OCI-LY3 (cell line): ENCODE measurements around the gene F13A1.

Experiments used
- H2AFZ ChIP-seq: fragments of 200-600, 300-600 bp; shearing (Covaris generic); 2 replicates; pipeline ENCODE4 v1.6.0; 2014; ENCODE audit warnings: antibody characterized with exemption, low read depth, low read length
- H3K27ac ChIP-seq: fragments of 200-600, 300-600 bp; sonication (generic); 2 replicates; pipeline ENCODE4 v1.5.1; 2014; ENCODE audit warnings: mild to moderate bottlenecking, low read length, moderate library complexity, mixed read lengths
- H3K27me3 ChIP-seq: fragments of 200-600, 300-600 bp; sonication (generic); 2 replicates; pipeline ENCODE4 v1.6.1; 2014; ENCODE audit warnings: low read depth, low read length, mixed read lengths
- H3K36me3 ChIP-seq: fragments of 200-600, 300-600 bp; sonication (generic); replicated peaks from 2 replicates; pipeline ENCODE3; 2014; ENCODE audit warnings: low read depth, low read length, mixed read lengths
- H3K4me1 ChIP-seq: fragments of 300-600, 200-600 bp; sonication (generic); 2 replicates; pipeline ENCODE4 v1.6.1; 2014; ENCODE audit warnings: low read length, mixed read lengths
- H3K4me2 ChIP-seq: fragments of 200-600, 300-600 bp; sonication (generic); 2 replicates; pipeline ENCODE4 v1.6.1; 2014; ENCODE audit warnings: low read length, mixed read lengths
- H3K4me3 ChIP-seq: fragments of 300-600, 200-600 bp; sonication (generic); 2 replicates; pipeline ENCODE4 v1.5.1; 2014; ENCODE audit warnings: antibody characterized with exemption, mild to moderate bottlenecking, low read length, moderate library complexity
- H3K79me2 ChIP-seq: fragments of 300-600, 200-600 bp; shearing (Covaris generic); 2 replicates; pipeline ENCODE4 v1.6.1; 2014; ENCODE audit warnings: mild to moderate bottlenecking, low read length, mixed read lengths
- H3K9ac ChIP-seq: fragments of 300-600, 200-600 bp; shearing (Covaris generic); 2 replicates; pipeline ENCODE4 v1.6.0; 2014; ENCODE audit warnings: mild to moderate bottlenecking, low read length, moderate library complexity
- H3K9me3 ChIP-seq: fragments of 200-600, 300-600 bp; shearing (Covaris generic); 2 replicates; pipeline ENCODE4 v1.6.1; 2014; ENCODE audit warnings: low read length, mixed read lengths; ENCODE audit not compliant: insufficient read depth
- H4K20me1 ChIP-seq: fragments of 200-600, 300-600 bp; sonication (generic); 2 replicates; pipeline ENCODE4 v1.6.1; 2016; ENCODE audit warnings: low read length, mixed read lengths; ENCODE audit not compliant: insufficient read depth
- CTCF ChIP-seq: fragments of 200-600, 300-600 bp; sonication (generic); IDR thresholded peaks from 2 replicates; pipeline ENCODE4 v1.5.1; 2014; ENCODE audit warnings: antibody characterized with exemption, low read length, low read depth
- EZH2phosphoT487 ChIP-seq: fragments of 200-600 bp; shearing (Covaris generic); IDR thresholded peaks from 2 replicates; pipeline ENCODE4 v1.6.1; 2018; ENCODE audit warnings: antibody characterized with exemption, mixed run types, low read depth

F13A1 gene

GRCh38 chr6:6178795-6179194 is 141.7 kb downstream of the F13A1 start:
- H3K4me1 ChIP-seq = no peaks in the 10 kb centered on the region
- H3K36me3 ChIP-seq = no peaks in the 10 kb centered on the region
- peaks cover 19% of the 10 kb centered on the region; the same call in 1 of the 2 replicates for H3K27me3 ChIP-seq
- no peak overlapping the region for H3K4me3 ChIP-seq
- H3K79me2 ChIP-seq = no peaks in the 10 kb centered on the region
- TF ChIP-seq CTCF = no peak
- TF ChIP-seq EZH2phosphoT487 = no peak
- no peaks in the 10 kb centered on the region for H3K9me3 ChIP-seq
- H2AFZ ChIP-seq = no peak overlapping the region
- H3K4me2 ChIP-seq = no peak overlapping the region
- H3K27ac ChIP-seq = no peak overlapping the region
- no peak overlapping the region for H3K9ac ChIP-seq
- no peaks in the 10 kb centered on the region for H4K20me1 ChIP-seq

GRCh38 chr6:6177754-6178153 is 142.7 kb downstream of the F13A1 start:
- H3K4me1 ChIP-seq = no peaks in the 10 kb centered on the region
- H3K79me2 ChIP-seq = no peaks in the 10 kb centered on the region
- H3K4me2 ChIP-seq = no peak overlapping the region
- no peak for TF ChIP-seq CTCF
- no peak for TF ChIP-seq EZH2phosphoT487
- no peaks in the 10 kb centered on the region for H4K20me1 ChIP-seq
- H3K9ac ChIP-seq = no peak overlapping the region
- H3K4me3 ChIP-seq = no peak overlapping the region
- no peaks in the 10 kb centered on the region for H3K9me3 ChIP-seq
- 0 out of 2 replicates have a peak, but pooled peaks cover 14% of the 10 kb centered on the region for H3K27me3 ChIP-seq
- H3K36me3 ChIP-seq = no peaks in the 10 kb centered on the region
- H2AFZ ChIP-seq = no peak overlapping the region
- no peak overlapping the region for H3K27ac ChIP-seq

GRCh38 chr6:6176586-6177228 is 143.8 kb downstream of the F13A1 start:
- TF ChIP-seq CTCF (no peak), EZH2phosphoT487 (no peak)

GRCh38 chr6:6176127-6176526 is 144.3 kb downstream of the F13A1 start:
- Histone ChIP-seq H3K4me1 (no peaks in the 10 kb centered on the region), H3K79me2 (no peaks in the 10 kb centered on the region), H3K27ac (no peak overlapping the region), H4K20me1 (no peaks in the 10 kb centered on the region), H3K4me3 (no peak overlapping the region), H2AFZ (no peak overlapping the region), H3K9me3 (no peaks in the 10 kb centered on the region), H3K36me3 (no peaks in the 10 kb centered on the region), H3K9ac (no peak overlapping the region), H3K4me2 (no peak overlapping the region), H3K27me3 (0 out of 2 replicates have a peak, but pooled peaks cover 9% of the 10 kb centered on the region)
- TF ChIP-seq EZH2phosphoT487 (no peak), CTCF (no peak)

More at GRCh38 chr6:6176586-6177228, 143.8 kb downstream of the F13A1 start:
- Histone ChIP-seq H3K4me1 (no peaks in the 10 kb centered on the region), H3K4me2 (no peak overlapping the region), H3K27ac (no peak overlapping the region), H3K79me2 (no peaks in the 10 kb centered on the region), H4K20me1 (no peaks in the 10 kb centered on the region), H3K27me3 (0 out of 2 replicates have a peak, but pooled peaks cover 13% of the 10 kb centered on the region), H3K9ac (no peak overlapping the region), H3K4me3 (no peak overlapping the region), H3K36me3 (no peaks in the 10 kb centered on the region), H3K9me3 (no peaks in the 10 kb centered on the region), H2AFZ (no peak overlapping the region)
